Endothelial cell of umbilical vein (primary cell): ENCODE results near the gene SFRP2. TPM values are rescaled to one million over a fixed set of nuclear protein-coding genes. Genes with fewer than 3 reads are reported as not detected.

Experiments used
- BruUV-seq: library from RNA; stranded (reverse); fragments of 400-500 nt; replicated peaks from 2 replicates; lab custom pipeline; 2021; lab: Mats Ljungman, UMichigan
- CTCF ChIA-PET: fragments of 300-600, 350-600 bp; sonication (Branson Sonifier 250); formaldehyde crosslinking; loops from one replicate; lab custom pipeline; 2021; ENCODE audit warnings: antibody characterized with exemption, inconsistent platforms; lab: Charles Lee
- POLR2A ChIA-PET: fragments of 300-600, 350-600 bp; sonication (Branson Sonifier 250); formaldehyde crosslinking; loops from one replicate; lab custom pipeline; 2021; ENCODE audit warnings: antibody characterized with exemption, inconsistent platforms; lab: Charles Lee
- DNase-seq: peaks from one replicate; pipeline ENCODE4 v3.0.0-alpha.2; 2011; ENCODE audit warnings: low read depth, low spot score
- FAIRE-seq: peaks from 2 replicates; lab custom pipeline; 2011; peaks lifted over from hg19 to GRCh38; lab: Jason Lieb, UNC
- H2AFZ ChIP-seq: 2 replicates; pipeline ENCODE4 v1.6.0; 2012; ENCODE audit warnings: low read depth, low read length, control low read depth, inconsistent platforms
- H3K27ac ChIP-seq: 2 replicates; pipeline ENCODE4 v1.5.1; 2011; ENCODE audit warnings: low read depth, mild to moderate bottlenecking, control low read depth, low read length, moderate library complexity; ENCODE audit not compliant: insufficient read depth
- H3K27me3 ChIP-seq, 2 experiments: 2 replicates each; pipeline versions ENCODE4 v1.6.0 to v1.6.1; 2011; ENCODE audit warnings: low read length in 2 of 2, mixed read lengths in 1 of 2; ENCODE audit not compliant: control insufficient read depth in 2 of 2, insufficient read depth in 2 of 2
- H3K36me3 ChIP-seq, 2 experiments: 2 replicates in 1 of 2; 3 replicates in 1 of 2; pipeline ENCODE4 v1.5.1; 2011; ENCODE audit warnings: low read length in 2 of 2, mild to moderate bottlenecking in 1 of 2, moderate library complexity in 1 of 2; ENCODE audit not compliant: control insufficient read depth in 2 of 2, insufficient read depth in 2 of 2; ENCODE audit errors: extremely low read depth in 1 of 2
- H3K4me1 ChIP-seq: 3 replicates; pipeline ENCODE4 v1.5.1; 2011; ENCODE audit warnings: mild to moderate bottlenecking, low read length; ENCODE audit not compliant: control insufficient read depth, insufficient read depth; ENCODE audit errors: extremely low read depth
- H3K4me2 ChIP-seq: 2 replicates; pipeline ENCODE4 v1.6.1; 2011; ENCODE audit warnings: low read length, control low read depth, mixed read lengths; ENCODE audit not compliant: insufficient read depth
- H3K4me3 ChIP-seq, 3 experiments: fragments of 200-600 bp in 1 of 3; sonication (generic), shearing (Covaris generic) in 1 of 3; replicated peaks in 1 of 3; 2 replicates each; pipeline ENCODE4 v1.5.1; 2011 to 2016; ENCODE audit warnings: control low read depth in 3 of 3, low read length in 3 of 3, mild to moderate bottlenecking in 2 of 3, inconsistent platforms in 1 of 3, low read depth in 1 of 3, moderate library complexity in 1 of 3; ENCODE audit not compliant: insufficient read depth in 1 of 3
- H3K79me2 ChIP-seq: 2 replicates; pipeline ENCODE4 v1.6.0; 2012; ENCODE audit warnings: low read length, inconsistent platforms; ENCODE audit not compliant: control insufficient read depth, insufficient read depth
- H3K9ac ChIP-seq: replicated peaks from 2 replicates; pipeline ENCODE3; 2011; ENCODE audit warnings: low read length, control low read depth; ENCODE audit not compliant: insufficient read depth; ENCODE audit errors: extremely low read depth
- H3K9me1 ChIP-seq: replicated peaks from 3 replicates; pipeline ENCODE4 v1.6.0; 2011; ENCODE audit warnings: mild to moderate bottlenecking, low read length; ENCODE audit not compliant: control insufficient read depth, insufficient read depth; ENCODE audit errors: extremely low read depth
- H3K9me3 ChIP-seq: replicated peaks from 2 replicates; pipeline ENCODE4 v1.5.1; 2012; ENCODE audit warnings: low read length, inconsistent platforms; ENCODE audit not compliant: control insufficient read depth, insufficient read depth
- H4K20me1 ChIP-seq: replicated peaks from 2 replicates; pipeline ENCODE3; 2011; ENCODE audit warnings: mild to moderate bottlenecking, low read length; ENCODE audit not compliant: control insufficient read depth, insufficient read depth; ENCODE audit errors: extremely low read depth
- EZH2 ChIP-seq: IDR thresholded peaks from 2 replicates; pipeline ENCODE4 v1.6.1; 2012; ENCODE audit warnings: borderline replicate concordance, low read depth, mild to moderate bottlenecking, moderate library complexity, low read length, inconsistent platforms; ENCODE audit not compliant: severe bottlenecking
- FOS ChIP-seq: IDR thresholded peaks from 2 replicates; pipeline ENCODE4 v1.6.1; 2011; ENCODE audit warnings: mild to moderate bottlenecking, low read length, moderate library complexity, borderline replicate concordance; ENCODE audit not compliant: insufficient read depth
- GATA2 ChIP-seq: IDR thresholded peaks from 2 replicates; pipeline ENCODE4 v1.7.0; 2011; ENCODE audit warnings: low read depth, mild to moderate bottlenecking, moderate library complexity, mixed read lengths, low read length; ENCODE audit not compliant: insufficient read length, insufficient read depth
- JUN ChIP-seq: IDR thresholded peaks from 2 replicates; pipeline ENCODE4 v1.6.1; 2011; ENCODE audit warnings: borderline replicate concordance, low read depth; ENCODE audit not compliant: insufficient read length, insufficient read depth
- MAX ChIP-seq: IDR thresholded peaks from 2 replicates; pipeline ENCODE4 v1.6.1; 2011; ENCODE audit not compliant: insufficient read depth, insufficient read length
- POLR2A ChIP-seq: IDR thresholded peaks from 2 replicates; pipeline ENCODE4 v1.6.1; 2012; ENCODE audit warnings: low read depth, mild to moderate bottlenecking, control low read depth, low read length
- POLR2AphosphoS5 ChIP-seq: IDR thresholded peaks from 2 replicates; pipeline ENCODE4 v1.6.1; 2012; ENCODE audit warnings: low read depth, mild to moderate bottlenecking, control low read depth, low read length, moderate library complexity; ENCODE audit not compliant: insufficient read depth
- dilution Hi-C: fragments of 300-500 bp; cut with MboI; formaldehyde crosslinking; loops from one replicate; pipeline ENCODE4 v1.15.0; 2019; ENCODE audit warnings: low sequenced_read_pairs; ENCODE audit not compliant: extremely low pct_ligation_motif_present
- intact Hi-C: fragments of 100-400 bp; cut with micrococcal nuclease; formaldehyde crosslinking; loops from one replicate; pipeline ENCODE4 v1.10.0; 2022
- polyA plus RNA-seq, 4 experiments: library from polyadenylated mRNA; depleted of rRNA in 3 of 4; stranded (reverse) in 3 of 4; unstranded in 1 of 4; fragments of >200 nt; gene quantifications; 2 replicates each; pipeline versions ENCODE4 v1.2.1 to v1.2.3, GENCODE V29; 2011 to 2012; ENCODE audit warnings: missing spikeins in 1 of 4
- total RNA-seq: library from RNA; stranded (reverse); gene quantifications from 2 replicates; pipeline ENCODE4 v1.2.3, GENCODE V29; 2021
- TF ChIP-seq, protein P1 (sequence below), 2 donors: IDR thresholded peaks; 1 replicate in 1 of 2; 2 replicates in 1 of 2; pipeline ENCODE4 v1.5.1; 2011; ENCODE audit warnings: low read length in 2 of 2, mild to moderate bottlenecking in 2 of 2, moderate library complexity in 2 of 2, control low read depth in 1 of 2, inconsistent platforms in 1 of 2, low read depth in 1 of 2; ENCODE audit not compliant: insufficient read depth in 1 of 2; ENCODE audit errors: extremely low read depth in 1 of 2

SFRP2 gene
- total and polyA plus RNA-seq, 2 donors (not counting 3 experiments of a cell fraction or from before 2014, with no cell fraction given), result 0.04 TPM; not detected in 1

- DNase-seq, result no peak
- H4K20me1 ChIP-seq, result no peaks in the 10 kb centered on the region
- no peaks in the 10 kb centered on the region for H3K79me2 ChIP-seq
- POLR2A ChIA-PET, result no interaction called here
- CTCF ChIA-PET, result no interaction called here
- H3K36me3 ChIP-seq, result no peaks in the 10 kb centered on the region
- intact Hi-C loops, result no loop called here
- no peak overlapping the region for H3K27ac ChIP-seq
- no peak overlapping the region for H3K4me2 ChIP-seq
- dilution Hi-C loops, result no loop called here
- H3K9me3 ChIP-seq, result no peaks in the 10 kb centered on the region
- H3K4me3 ChIP-seq, result no peak overlapping the region
- BruUV-seq, result no TSS peak
- FAIRE-seq, result no peak
- TF ChIP-seq FOS (no peak), POLR2AphosphoS5 (no peak), EZH2 (no peak), POLR2A (no peak), JUN (no peak), MAX (no peak), GATA2 (no peak)
- TF ChIP-seq, protein P1, sequence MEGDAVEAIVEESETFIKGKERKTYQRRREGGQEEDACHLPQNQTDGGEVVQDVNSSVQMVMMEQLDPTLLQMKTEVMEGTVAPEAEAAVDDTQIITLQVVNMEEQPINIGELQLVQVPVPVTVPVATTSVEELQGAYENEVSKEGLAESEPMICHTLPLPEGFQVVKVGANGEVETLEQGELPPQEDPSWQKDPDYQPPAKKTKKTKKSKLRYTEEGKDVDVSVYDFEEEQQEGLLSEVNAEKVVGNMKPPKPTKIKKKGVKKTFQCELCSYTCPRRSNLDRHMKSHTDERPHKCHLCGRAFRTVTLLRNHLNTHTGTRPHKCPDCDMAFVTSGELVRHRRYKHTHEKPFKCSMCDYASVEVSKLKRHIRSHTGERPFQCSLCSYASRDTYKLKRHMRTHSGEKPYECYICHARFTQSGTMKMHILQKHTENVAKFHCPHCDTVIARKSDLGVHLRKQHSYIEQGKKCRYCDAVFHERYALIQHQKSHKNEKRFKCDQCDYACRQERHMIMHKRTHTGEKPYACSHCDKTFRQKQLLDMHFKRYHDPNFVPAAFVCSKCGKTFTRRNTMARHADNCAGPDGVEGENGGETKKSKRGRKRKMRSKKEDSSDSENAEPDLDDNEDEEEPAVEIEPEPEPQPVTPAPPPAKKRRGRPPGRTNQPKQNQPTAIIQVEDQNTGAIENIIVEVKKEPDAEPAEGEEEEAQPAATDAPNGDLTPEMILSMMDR (IDR thresholded peaks at IDR 0.05; ENCODE audit: extremely low read depth in 1 of 2, insufficient read depth in 1 of 2, low read depth in 1 of 2, low read length in 2 of 2), result no peak
- no peaks in the 10 kb centered on the region for H3K9me1 ChIP-seq
- no peaks in the 10 kb centered on the region for H3K27me3 ChIP-seq
- H3K4me1 ChIP-seq, result no peaks in the 10 kb centered on the region
- H2AFZ ChIP-seq, result no peak overlapping the region
- no peak overlapping the region for H3K9ac ChIP-seq
Observed at GRCh38 chr4:153824501-153824900, 35.6 kb upstream of the SFRP2 start.
